ENCODE data around the gene GPX2. TPM values are rescaled to one million over a fixed set of nuclear protein-coding genes. Genes with fewer than 3 reads are reported as not detected.

GPX2 gene
- total and polyA plus RNA-seq, 2 of the 8 experiments (the other 6 are each of a cell fraction or from before 2014, with no cell fraction given): 0.30 to 0.89 TPM

- no peak overlapping the region for H3K4ac ChIP-seq (replicated peaks; ENCODE audit: insufficient read length, low read depth, low read length)
- H2AK5ac ChIP-seq (ENCODE audit: low read depth, low read length): no peak overlapping the region
- no peak overlapping the region for H2BK5ac ChIP-seq (ENCODE audit: low read depth, low read length)
- H4K20me1 ChIP-seq (replicated peaks in 1 of 2; ENCODE audit: control insufficient read depth in 1 of 2, insufficient read depth in 2 of 2, low read length in 2 of 2): no peaks in the 10 kb centered on the region
- no peaks in the 10 kb centered on the region for H3K79me1 ChIP-seq (ENCODE audit: low read depth, low read length)
- no peak overlapping the region for H4K8ac ChIP-seq (ENCODE audit: extremely low read depth, insufficient read depth, low read length)
- H2BK20ac ChIP-seq (ENCODE audit: low read length): no peak overlapping the region
- FAIRE-seq (no peak), DNase-seq (ENCODE audit: low read depth in 1 of 2, low spot score in 2 of 2) (no peak)
- no peak for TF ChIP-seq RFX5 (IDR thresholded peaks at IDR 0.05; ENCODE audit: borderline replicate concordance, low read depth, low read length)
- no peak for TF ChIP-seq RXRA (IDR thresholded peaks at IDR 0.05; ENCODE audit: insufficient read depth, low read depth, low read length)
- no peak for TF ChIP-seq POLR2AphosphoS5 (IDR thresholded peaks at IDR 0.05; ENCODE audit: low read depth, low read length)
- no peak for TF ChIP-seq BCL11A (IDR thresholded peaks at IDR 0.05; ENCODE audit: low read depth in 2 of 2, low read length in 2 of 2)
- no peak for TF ChIP-seq MAFK (IDR thresholded peaks at IDR 0.05; ENCODE audit: low read depth, low read length)
- no peak for TF ChIP-seq SAP30 (IDR thresholded peaks at IDR 0.05; ENCODE audit: insufficient read depth, insufficient replicate concordance, low read length)
- TF ChIP-seq POU5F1 (IDR thresholded peaks at IDR 0.05; ENCODE audit: low read depth, low read length): no peak
- no peak for TF ChIP-seq CEBPB (IDR thresholded peaks at IDR 0.05; ENCODE audit: low read depth, low read length)
- TF ChIP-seq SRF (IDR thresholded peaks at IDR 0.05; ENCODE audit: low read depth, low read length): no peak
- no peak overlapping the region for H3K23ac ChIP-seq (ENCODE audit: insufficient read length)
- no peaks in the 10 kb centered on the region for H3K23me2 ChIP-seq (ENCODE audit: low read depth, low read length)
- WGBS, 2 experiments (ENCODE audit: extremely low coverage in 1 of 2, insufficient coverage in 1 of 2, insufficient read length in 1 of 2, insufficient replicate concordance in 2 of 2, low coverage in 1 of 2, low lambda C conversion rate in 2 of 2, missing lambda C conversion rate in 1 of 2): 91% methylated on average over 3 of the region's 3 CpGs; no CpG with 5 or more reads in 1 of the 2 experiments
- H4K91ac ChIP-seq (replicated peaks; ENCODE audit: insufficient read length, low read length): no peak overlapping the region
- H4K5ac ChIP-seq (ENCODE audit: insufficient read length, low read depth, low read length): no peak overlapping the region
- no peak overlapping the region for H3K9ac ChIP-seq (replicated peaks in 1 of 4; ENCODE audit: extremely low read depth in 1 of 4, low read depth in 3 of 4, low read length in 3 of 4)
- no peak overlapping the region for H3K4me3 ChIP-seq (ENCODE audit: extremely low read depth in 1 of 4, insufficient read depth in 2 of 4, low read depth in 3 of 4, low read length in 4 of 4)
- no peak overlapping the region for H3K18ac ChIP-seq (ENCODE audit: extremely low read depth, low read length)
- no peak overlapping the region for H3K14ac ChIP-seq (ENCODE audit: insufficient read length)
- H3K56ac ChIP-seq (replicated peaks; ENCODE audit: insufficient read length, low read depth, low read length): no peak overlapping the region
- H3K9me3 ChIP-seq (ENCODE audit: insufficient read depth in 2 of 2, low read depth in 1 of 2, low read length in 1 of 2): no peaks in the 10 kb centered on the region
- H2AFZ ChIP-seq (ENCODE audit: low read length): no peak overlapping the region
- ChIA-PET POLR2A (ENCODE audit: partially characterized antibody) (no interaction called here), CTCF (ENCODE audit: partially characterized antibody) (interaction anchor here (1.9 kb wide), 1 partner anchor 91 kb away, joined by 5 read pairs; no protein-coding TSS in a partner anchor)
- H3K4me2 ChIP-seq (ENCODE audit: insufficient read depth in 1 of 2, low read depth in 2 of 2, low read length in 2 of 2): no peak overlapping the region
- H2BK15ac ChIP-seq (ENCODE audit: low read length): no peak overlapping the region
- H3K27me3 ChIP-seq (replicated peaks in 1 of 4; ENCODE audit: control insufficient read depth in 3 of 4, extremely low read depth in 1 of 4, insufficient read depth in 3 of 4, low read length in 3 of 4): no peaks in the 10 kb centered on the region
- no peaks in the 10 kb centered on the region for H3K79me2 ChIP-seq (ENCODE audit: control insufficient read depth in 1 of 2, insufficient read depth in 2 of 2, low read length in 2 of 2)
- no peak overlapping the region for H3K27ac ChIP-seq (ENCODE audit: low read depth, low read length)
- peaks cover 9 to 40% (median 12%) of the 10 kb centered on the region in 4 experiments for H3K36me3 ChIP-seq (ENCODE audit: control insufficient read depth in 2 of 4, insufficient read depth in 4 of 4, low read length in 3 of 4)
- H3K4me1 ChIP-seq (replicated peaks in 1 of 4; ENCODE audit: control insufficient read depth in 3 of 4, insufficient read depth in 4 of 4, low read length in 3 of 4): peaks cover 0 to 3% (median 0%) of the 10 kb centered on the region in 4 experiments; a peak in 1 of 7 replicates
- no peak overlapping the region for H2BK120ac ChIP-seq (replicated peaks; ENCODE audit: low read depth, low read length)
- H2BK12ac ChIP-seq (ENCODE audit: low read depth, low read length): no peak overlapping the region
These were observed 13.6 kb downstream of the GPX2 start for GRCh38 chr14:64929014-64929359.
